KMS-11 (cell line): ENCODE measurements around the gene SLC35A5.
A peak's percentile ranks its signal among the peaks of the same experiment; 100 is the strongest.

ENCODE experiments used
- H2AFZ ChIP-seq: fragments of 200-600 bp; sonication (generic); 2 replicates; pipeline ENCODE4 v1.6.1; 2016; ENCODE audit warnings: antibody characterized with exemption, mixed run types, low read depth
- H3K27ac ChIP-seq: fragments of 200-600 bp; sonication (generic); 2 replicates; pipeline ENCODE4 v1.6.1; 2016; ENCODE audit warnings: mild to moderate bottlenecking, mixed run types
- H3K27me3 ChIP-seq: fragments of 200-600 bp; sonication (generic); 2 replicates; pipeline ENCODE4 v1.6.1; 2017; ENCODE audit warnings: mild to moderate bottlenecking, low read depth, mixed run types, moderate library complexity; ENCODE audit not compliant: insufficient read depth
- H3K36me3 ChIP-seq: fragments of 200-600 bp; sonication (generic); 2 replicates; pipeline ENCODE4 v1.6.1; 2017; ENCODE audit warnings: mild to moderate bottlenecking, mixed run types; ENCODE audit not compliant: insufficient read depth
- H3K4me1 ChIP-seq: fragments of 200-600 bp; sonication (generic); 2 replicates; pipeline ENCODE4 v1.6.1; 2016; ENCODE audit warnings: mild to moderate bottlenecking, low read depth, mixed run types; ENCODE audit not compliant: poor library complexity, severe bottlenecking
- H3K4me2 ChIP-seq: fragments of 200-600 bp; sonication (generic); 2 replicates; pipeline ENCODE4 v1.7.0; 2016; ENCODE audit warnings: mild to moderate bottlenecking, mixed run types
- H3K4me3 ChIP-seq: fragments of 200-600 bp; sonication (generic); IDR thresholded peaks from 2 replicates; pipeline ENCODE4 v1.6.1; 2017; ENCODE audit warnings: low read depth, low read length, mixed read lengths; ENCODE audit not compliant: insufficient read depth
- H3K79me2 ChIP-seq: fragments of 200-600 bp; sonication (generic); 2 replicates; pipeline ENCODE4 v1.6.1; 2016; ENCODE audit warnings: low read depth, mixed run types; ENCODE audit not compliant: insufficient read depth
- H3K9ac ChIP-seq: fragments of 200-600 bp; sonication (generic); 2 replicates; pipeline ENCODE4 v1.6.1; 2016; ENCODE audit warnings: mild to moderate bottlenecking, mixed run types
- H4K20me1 ChIP-seq: fragments of 200-600 bp; sonication (generic); 2 replicates; pipeline ENCODE4 v1.6.1; 2016; ENCODE audit warnings: mild to moderate bottlenecking, mixed run types; ENCODE audit not compliant: insufficient read depth
- CTCF ChIP-seq: fragments of 200-600 bp; sonication (generic); conservative IDR thresholded peaks from 2 replicates; pipeline ENCODE4 v1.6.1; 2017; ENCODE audit warnings: low read depth, mild to moderate bottlenecking, antibody characterized with exemption, low read length, moderate library complexity, mixed read lengths

Gene SLC35A5

GRCh38 chr3:112602217-112602838 lies 40.5 kb downstream of the SLC35A5 start:
- Histone ChIP-seq H3K4me1 (peaks cover 17% of the 10 kb centered on the region), H3K79me2 (no peaks in the 10 kb centered on the region), H3K9ac (no peak overlapping the region), H3K4me3 (no peak overlapping the region), H2AFZ (no peak overlapping the region), H3K27me3 (no peaks in the 10 kb centered on the region), H3K4me2 (no peak overlapping the region), H3K36me3 (no peaks in the 10 kb centered on the region), H4K20me1 (no peaks in the 10 kb centered on the region), H3K27ac (no peak overlapping the region)
- no peak for TF ChIP-seq CTCF

GRCh38 chr3:112604536-112604935 lies 42.7 kb downstream of the SLC35A5 start:
- Histone ChIP-seq H2AFZ (no peak overlapping the region), H3K27me3 (no peaks in the 10 kb centered on the region), H3K9ac (no peak overlapping the region), H3K4me2 (peak overlapping the region; percentile 42), H4K20me1 (no peaks in the 10 kb centered on the region), H3K27ac (no peak overlapping the region), H3K4me3 (no peak overlapping the region), H3K36me3 (no peaks in the 10 kb centered on the region), H3K4me1 (peaks cover 17% of the 10 kb centered on the region), H3K79me2 (no peaks in the 10 kb centered on the region)
- no peak for TF ChIP-seq CTCF

GRCh38 chr3:112605285-112605684 lies 43.4 kb downstream of the SLC35A5 start:
- Histone ChIP-seq H4K20me1 (no peaks in the 10 kb centered on the region), H3K4me2 (no peak overlapping the region; the same call in 1 of the 2 replicates), H3K9ac (no peak overlapping the region), H3K27ac (no peak overlapping the region), H3K4me1 (peaks cover 17% of the 10 kb centered on the region), H3K79me2 (no peaks in the 10 kb centered on the region), H2AFZ (no peak overlapping the region), H3K27me3 (no peaks in the 10 kb centered on the region), H3K4me3 (no peak overlapping the region), H3K36me3 (no peaks in the 10 kb centered on the region)
- no peak for TF ChIP-seq CTCF

DNA sequence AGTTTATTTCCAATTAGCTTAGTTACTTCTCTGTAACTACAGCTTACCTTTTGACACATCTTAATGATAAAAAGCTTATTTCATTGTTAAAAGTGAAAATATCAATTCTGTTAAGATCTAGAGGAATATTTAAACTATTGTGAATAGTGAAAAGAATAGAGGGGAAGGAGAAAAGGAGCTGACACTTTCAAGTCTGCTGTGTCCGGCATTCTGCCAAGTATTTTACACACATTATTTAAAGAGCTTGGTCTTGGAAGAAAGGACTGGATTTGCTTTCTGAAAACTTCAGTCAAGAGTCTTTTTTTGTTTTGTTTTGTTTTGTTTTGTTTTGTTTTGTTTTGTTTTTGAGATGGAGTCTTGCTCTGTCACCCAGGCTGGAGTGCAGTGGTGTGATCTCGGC lies 44.3 kb downstream of the SLC35A5 start:
- H3K4me1 ChIP-seq = peaks cover 17% of the 10 kb centered on the region
- H4K20me1 ChIP-seq = no peaks in the 10 kb centered on the region
- H3K9ac ChIP-seq = no peak overlapping the region
- H3K27ac ChIP-seq = no peak overlapping the region
- TF ChIP-seq CTCF = no peak
- no peaks in the 10 kb centered on the region for H3K27me3 ChIP-seq
- no peak overlapping the region for H3K4me3 ChIP-seq
- H2AFZ ChIP-seq = no peak overlapping the region
- H3K79me2 ChIP-seq = no peaks in the 10 kb centered on the region
- no peak overlapping the region for H3K4me2 ChIP-seq
- H3K36me3 ChIP-seq = no peaks in the 10 kb centered on the region
